Measurements from ENCODE around the gene TMEM97.

Gene TMEM97

GRCh38 chr17:28344011-28344410 is 25.0 kb downstream of the TMEM97 start:
- no peak for TF ChIP-seq CTCF (IDR thresholded peaks at IDR 0.05; ENCODE audit: low read depth, low read length)
- no peak overlapping the region for H3K4me3 ChIP-seq (replicated peaks in 1 of 2; ENCODE audit: low read depth in 2 of 2, low read length in 2 of 2)
- DNase-seq (ENCODE audit: low read depth in 2 of 2): no peak

GRCh38 chr17:28344435-28344901 is 25.5 kb downstream of the TMEM97 start:
- no peak for TF ChIP-seq CTCF (IDR thresholded peaks at IDR 0.05; ENCODE audit: low read depth, low read length)
- no peak overlapping the region for H3K4me3 ChIP-seq (replicated peaks in 1 of 2; ENCODE audit: low read depth in 2 of 2, low read length in 2 of 2)

GRCh38 chr17:28345419-28346198 is 26.6 kb downstream of the TMEM97 start:
- peak; percentile 15 to 49 for DNase-seq (ENCODE audit: low read depth in 2 of 2)
- TF ChIP-seq CTCF (IDR thresholded peaks at IDR 0.05; ENCODE audit: low read depth, low read length): no peak
- no peak overlapping the region for H3K4me3 ChIP-seq (replicated peaks in 1 of 2; ENCODE audit: low read depth in 2 of 2, low read length in 2 of 2)

More at GRCh38 chr17:28344435-28344901, 25.5 kb downstream of the TMEM97 start:
- DNase-seq (ENCODE audit: low read depth in 2 of 2): no peak

- no peak overlapping the region for H3K4me3 ChIP-seq (replicated peaks in 1 of 2; ENCODE audit: low read depth in 2 of 2, low read length in 2 of 2)
- TF ChIP-seq CTCF (IDR thresholded peaks at IDR 0.05; ENCODE audit: low read depth, low read length): no peak
- no peak for DNase-seq (ENCODE audit: low read depth in 2 of 2)
Observed at GRCh38 chr17:28346199-28346580, 27.2 kb downstream of the TMEM97 start.

GRCh38 chr17:28346746-28347246 is 27.8 kb downstream of the TMEM97 start:
- H3K4me3 ChIP-seq (replicated peaks in 1 of 2; ENCODE audit: low read depth in 2 of 2, low read length in 2 of 2): no peak overlapping the region
- peak; percentile 53 for TF ChIP-seq CTCF (IDR thresholded peaks at IDR 0.05; ENCODE audit: low read depth, low read length)
- no peak for DNase-seq (ENCODE audit: low read depth in 2 of 2)

- no peak for TF ChIP-seq CTCF (IDR thresholded peaks at IDR 0.05; ENCODE audit: low read depth, low read length)
- H3K4me3 ChIP-seq (replicated peaks in 1 of 2; ENCODE audit: low read depth in 2 of 2, low read length in 2 of 2): no peak overlapping the region
- DNase-seq (ENCODE audit: low read depth in 2 of 2): peak; percentile 92 to 93
Observed at GRCh38 chr17:28347261-28347891, 28.4 kb downstream of the TMEM97 start.
